CD4-positive, alpha-beta T cell treated with Interleukin-4 for 4 hours (primary cell): ENCODE results near the gene AP5B1.

ENCODE experiments used
- DNase-seq: peaks from one replicate; pipeline ENCODE4 v3.0.0-alpha.2; 2020

The AP5B1 gene

DNA sequence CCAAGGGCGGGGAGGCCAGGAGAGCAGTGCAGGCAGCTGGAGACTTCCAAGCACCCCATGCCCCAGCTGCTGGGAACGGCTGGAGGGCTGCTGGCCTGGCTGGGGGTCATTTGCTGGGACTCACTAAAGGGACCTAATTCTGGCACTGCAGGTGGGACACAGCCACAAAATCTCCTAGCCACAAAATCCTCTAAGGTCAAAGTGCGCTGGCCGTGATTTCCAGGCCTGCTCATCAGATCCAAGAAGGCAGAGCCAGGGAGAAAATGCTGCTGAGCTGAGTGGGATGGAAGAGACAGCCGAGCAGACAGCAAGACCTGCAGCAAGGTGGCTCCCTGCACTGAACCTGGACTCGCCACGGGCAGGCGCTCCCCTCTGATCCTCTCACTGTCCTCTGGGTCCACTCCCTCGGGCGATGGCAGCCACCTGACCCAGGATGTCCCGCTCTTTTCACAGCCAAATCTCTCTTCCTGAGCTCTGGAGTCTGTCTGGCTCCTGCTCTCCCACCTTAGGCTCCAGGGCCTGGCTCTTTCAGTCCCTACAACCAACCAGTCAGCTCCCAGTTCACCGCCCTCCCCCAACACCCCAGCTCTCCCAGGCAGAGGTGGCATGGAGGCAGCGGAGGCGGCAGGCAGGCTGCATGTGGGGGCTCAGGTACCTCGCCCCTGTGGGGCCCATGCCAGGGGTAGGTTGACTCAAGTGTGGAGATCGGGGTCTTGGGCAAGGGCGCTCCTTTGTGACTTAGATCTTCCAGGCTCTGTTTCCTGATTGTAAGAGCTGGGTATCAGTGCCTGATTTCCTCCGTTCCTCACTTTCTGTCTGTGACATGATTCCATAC, 20.6 kb upstream of the AP5B1 start:
- DNase-seq, result no peak

DNA sequence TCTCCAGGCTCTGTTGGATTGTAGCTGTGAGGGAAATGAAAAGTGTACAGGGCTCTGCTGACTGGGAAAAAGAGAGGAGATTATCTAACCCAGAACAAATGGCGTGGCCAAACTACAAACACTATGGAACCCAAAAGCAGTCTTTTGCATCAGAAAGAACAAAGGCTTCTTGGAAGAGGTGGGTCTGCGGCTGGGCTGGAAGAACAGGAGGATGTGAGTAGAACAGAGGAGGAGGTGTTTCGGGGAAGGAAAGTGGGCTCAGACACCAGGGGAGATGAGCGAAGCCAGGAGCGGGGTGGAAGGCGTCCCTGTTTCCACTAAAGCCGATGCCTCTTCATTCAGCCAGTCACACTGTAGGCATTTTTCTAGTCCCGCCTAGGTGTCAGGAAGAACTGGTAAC, 18.1 kb upstream of the AP5B1 start:
- DNase-seq, result no peak

DNA sequence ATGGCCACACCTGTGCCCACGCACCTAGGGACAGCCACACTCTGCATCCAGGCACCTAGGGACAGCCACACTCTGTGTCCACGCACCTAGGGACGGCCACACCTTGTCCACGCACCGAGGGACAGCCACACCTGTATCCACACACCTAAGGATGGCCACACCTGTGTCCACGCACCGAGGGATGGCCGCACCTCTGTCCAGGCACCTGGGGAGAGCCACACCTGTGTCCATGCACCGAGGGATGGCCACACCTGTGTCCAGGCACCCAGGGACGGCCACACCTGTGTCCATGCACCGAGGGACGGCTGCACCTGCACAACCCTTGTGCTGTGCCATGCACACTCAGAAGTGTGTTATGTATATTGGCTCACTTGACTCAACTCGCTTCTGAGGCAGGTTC, 16.9 kb upstream of the AP5B1 start:
- no peak for DNase-seq

DNA sequence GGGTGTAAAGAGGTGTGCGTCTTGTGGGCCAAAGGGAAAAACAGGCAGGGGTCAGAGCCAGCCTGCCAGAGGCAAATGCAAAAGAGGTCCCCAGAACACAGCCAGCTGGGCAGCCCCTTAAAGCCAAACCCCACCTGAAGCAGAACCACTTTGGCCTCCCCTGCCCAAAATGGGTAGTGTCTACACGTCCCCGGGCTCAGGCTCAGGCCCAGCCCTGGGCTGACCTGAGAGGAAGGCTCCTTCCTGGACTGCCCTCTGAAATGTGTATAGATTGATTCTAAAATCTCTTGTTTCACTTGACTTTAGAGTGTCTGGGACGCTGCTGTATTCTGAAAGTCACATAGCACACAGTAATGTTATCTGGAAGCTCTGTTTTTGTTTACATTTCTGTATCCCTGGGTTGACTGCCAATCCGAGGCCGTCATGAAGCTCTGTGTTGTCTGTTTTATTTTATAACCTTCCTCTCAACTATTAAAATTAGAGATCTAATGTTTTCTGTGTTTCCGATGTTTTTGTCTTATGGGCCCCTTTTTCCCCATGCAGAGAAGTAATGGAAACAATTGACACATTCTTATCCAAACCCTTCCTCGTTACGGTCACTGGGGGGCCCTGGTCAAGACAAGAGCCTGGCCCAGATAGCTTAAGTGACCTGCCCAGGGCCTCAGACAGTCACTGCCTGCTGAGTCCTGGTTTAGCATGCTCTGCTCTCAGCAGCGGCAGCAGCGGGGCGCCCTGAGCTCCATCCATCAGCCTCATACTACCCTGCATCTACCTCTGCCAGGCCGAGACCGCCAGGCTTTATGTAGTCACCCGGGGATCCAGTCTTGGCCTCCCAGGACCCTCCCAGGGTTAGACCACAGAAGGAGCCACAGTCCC, 16.2 kb upstream of the AP5B1 start:
- DNase-seq, result no peak

DNA sequence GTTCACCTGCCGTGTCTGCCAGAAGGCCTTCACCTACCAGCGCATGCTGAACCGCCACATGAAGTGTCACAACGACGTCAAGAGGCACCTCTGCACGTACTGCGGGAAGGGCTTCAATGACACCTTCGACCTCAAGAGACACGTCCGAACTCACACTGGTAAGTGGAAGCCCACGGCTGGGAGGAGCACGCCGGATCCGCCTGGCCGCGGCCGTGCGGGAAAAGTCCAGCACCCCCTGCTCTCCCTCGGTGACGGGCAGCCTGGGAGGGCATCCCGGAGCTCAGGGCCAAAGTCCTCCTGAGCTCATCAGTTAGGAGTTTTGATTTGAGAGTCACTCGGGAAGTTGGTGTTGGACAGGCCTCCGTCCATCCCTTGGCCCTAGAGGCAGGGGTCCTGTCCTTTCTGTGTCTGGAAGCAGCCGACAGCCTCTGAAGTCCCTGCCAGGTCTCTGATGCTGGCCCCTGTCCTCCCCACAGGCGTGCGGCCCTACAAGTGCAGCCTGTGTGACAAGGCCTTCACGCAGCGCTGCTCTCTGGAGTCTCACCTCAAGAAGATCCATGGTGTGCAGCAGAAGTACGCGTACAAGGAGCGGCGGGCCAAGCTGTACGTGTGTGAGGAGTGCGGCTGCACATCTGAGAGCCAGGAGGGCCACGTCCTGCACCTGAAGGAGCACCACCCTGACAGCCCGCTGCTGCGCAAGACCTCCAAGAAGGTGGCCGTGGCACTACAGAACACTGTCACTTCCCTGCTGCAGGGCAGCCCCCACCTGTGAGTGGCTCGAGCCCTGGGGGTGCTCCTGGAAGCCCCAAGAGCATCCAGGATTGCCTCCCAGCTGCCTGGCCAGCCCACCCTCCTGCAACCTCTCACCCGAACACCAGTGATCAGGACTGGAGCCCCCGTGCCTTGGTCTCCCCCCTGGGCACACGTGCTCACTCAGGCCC, 14.1 kb upstream of the AP5B1 start:
- no peak for DNase-seq

DNA sequence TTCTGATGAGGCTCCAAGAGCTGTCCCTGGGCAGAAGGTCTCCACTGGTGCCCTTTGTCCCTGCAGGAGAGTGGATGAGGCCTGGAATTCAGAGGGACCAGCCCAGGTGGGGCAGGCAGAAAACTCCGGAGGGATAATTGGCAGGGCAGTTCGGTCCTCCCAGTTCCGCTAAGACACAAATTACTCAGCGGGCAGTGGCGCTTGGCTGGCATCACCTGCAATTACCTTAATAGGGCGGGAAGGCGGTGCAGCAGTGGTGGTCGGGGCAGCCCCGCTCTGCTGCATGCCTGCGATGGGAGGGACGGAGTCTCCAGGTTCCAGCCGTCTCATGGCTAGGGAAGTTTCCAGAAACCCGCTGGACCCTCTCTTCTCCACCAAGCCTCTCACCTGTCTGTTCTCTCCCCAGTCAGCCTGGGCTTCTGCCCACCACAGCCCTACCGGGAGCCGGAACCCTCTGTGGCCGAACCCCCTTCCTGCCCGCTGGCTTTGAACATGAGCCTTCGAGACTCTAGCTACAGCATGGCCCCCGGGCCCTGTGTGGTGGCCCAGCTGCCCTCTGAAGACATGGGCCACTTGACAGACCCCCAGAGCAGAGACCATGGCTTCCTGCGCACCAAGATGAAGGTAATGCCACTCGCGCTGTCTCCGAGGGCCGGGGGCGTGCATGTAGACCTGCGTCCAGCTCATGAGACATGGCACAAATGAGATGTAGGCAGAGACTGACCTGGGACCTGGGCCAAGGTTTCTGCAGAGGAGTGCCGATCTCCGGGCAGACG, 13.0 kb upstream of the AP5B1 start:
- DNase-seq, result no peak

DNA sequence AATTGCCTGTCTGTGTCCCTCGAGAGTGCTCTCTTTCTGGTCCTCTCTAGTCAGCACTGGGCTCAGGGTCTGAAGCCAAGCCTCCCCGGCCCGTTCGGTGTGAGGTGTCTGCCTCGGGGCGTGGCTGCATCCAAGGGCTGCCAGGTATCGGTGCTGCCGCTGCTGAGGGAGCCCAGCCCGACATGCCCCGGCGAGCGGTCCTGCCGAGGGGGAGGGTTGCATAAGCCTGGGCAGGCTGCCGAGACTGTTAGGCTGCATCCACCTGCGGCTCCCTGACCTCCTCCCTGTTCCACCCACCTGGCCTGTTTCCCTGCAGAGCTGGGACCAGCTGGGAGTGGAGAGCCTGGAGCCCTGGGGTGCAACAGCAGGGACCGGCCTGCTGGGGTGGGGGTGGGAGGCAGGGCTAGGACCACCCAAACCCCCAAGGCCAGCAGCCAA, 12.4 kb upstream of the AP5B1 start:
- no peak for DNase-seq

DNA sequence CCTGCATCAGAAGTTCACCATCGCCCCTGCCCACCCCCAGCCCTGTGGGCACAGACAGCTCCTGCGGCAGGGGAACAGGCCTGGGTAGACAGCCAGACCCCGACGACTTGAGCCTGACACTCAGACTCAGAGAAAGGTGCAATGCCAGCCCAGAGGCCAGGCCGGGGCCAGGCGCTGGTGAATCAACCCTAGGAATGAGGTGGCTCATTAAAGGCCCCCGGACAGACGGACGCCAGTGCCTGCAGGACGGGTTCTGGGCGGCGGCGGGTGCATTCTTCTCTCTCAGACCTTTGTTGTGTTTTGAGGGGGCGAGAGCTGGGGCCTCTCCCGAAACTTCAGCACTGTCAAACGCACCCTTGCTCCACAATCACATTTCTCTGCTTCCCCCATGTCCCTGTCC, 11.7 kb upstream of the AP5B1 start:
- DNase-seq, result no peak

DNA sequence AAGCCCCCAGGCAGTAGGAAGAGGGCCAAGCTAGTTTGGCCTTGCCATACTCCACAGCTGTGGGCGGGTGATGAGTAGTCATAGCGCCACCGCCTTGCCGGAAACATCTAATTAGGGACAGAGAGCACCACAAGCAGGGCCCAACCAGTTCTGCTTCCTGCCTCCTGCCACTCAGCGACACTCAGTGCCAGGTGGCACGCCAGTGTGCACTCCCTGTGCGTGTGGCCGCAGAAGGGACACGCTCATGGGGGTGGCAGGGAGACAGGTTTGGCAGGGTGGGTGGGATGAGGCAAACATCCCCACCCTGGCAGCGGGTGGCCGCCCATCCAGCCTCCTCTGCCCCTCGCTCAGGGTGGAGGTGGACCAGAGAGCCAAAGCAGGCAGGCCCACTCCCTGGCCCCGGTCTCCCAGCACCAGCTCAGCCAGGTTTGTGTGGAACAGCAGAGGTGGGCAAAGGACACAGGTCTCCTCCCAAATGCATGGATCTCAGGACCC, 11.0 kb upstream of the AP5B1 start:
- DNase-seq, result peak; percentile 60

DNA sequence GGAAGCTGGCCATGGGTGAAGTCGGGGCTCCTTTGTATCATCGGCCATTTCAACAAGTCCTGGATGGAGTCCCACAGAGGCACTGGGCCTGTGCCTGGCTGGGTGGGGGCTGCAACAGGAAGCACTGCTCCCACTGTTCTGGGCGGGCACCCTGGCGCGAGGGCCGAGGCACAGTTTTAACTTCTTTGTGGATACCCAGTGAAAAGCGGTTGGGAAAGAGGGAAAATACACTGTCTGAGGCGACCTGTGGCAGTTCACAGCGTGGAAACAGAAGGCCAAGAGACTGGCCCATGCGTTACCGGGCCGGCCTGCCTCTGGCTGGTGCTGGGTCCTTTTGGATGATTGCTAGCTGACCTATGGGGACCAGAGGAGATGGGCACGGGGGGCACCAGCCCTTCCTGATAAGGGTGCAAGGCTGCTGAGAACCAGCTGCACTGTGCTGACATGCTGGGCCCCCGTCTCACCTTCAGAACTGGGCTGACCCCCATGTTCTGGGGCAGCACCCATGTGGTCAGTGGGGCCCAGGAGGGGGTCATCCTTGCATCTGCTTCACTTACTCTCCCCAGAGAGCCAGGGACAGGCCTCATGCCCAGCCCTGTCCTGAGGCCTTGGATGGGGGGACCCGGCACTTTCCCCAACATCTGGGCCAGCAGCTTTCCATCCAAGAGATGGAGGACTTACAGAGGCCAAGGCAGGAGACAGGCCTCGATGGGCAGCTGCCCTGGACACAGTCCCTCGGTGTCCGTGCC, 10.3 kb upstream of the AP5B1 start:
- no peak for DNase-seq

DNA sequence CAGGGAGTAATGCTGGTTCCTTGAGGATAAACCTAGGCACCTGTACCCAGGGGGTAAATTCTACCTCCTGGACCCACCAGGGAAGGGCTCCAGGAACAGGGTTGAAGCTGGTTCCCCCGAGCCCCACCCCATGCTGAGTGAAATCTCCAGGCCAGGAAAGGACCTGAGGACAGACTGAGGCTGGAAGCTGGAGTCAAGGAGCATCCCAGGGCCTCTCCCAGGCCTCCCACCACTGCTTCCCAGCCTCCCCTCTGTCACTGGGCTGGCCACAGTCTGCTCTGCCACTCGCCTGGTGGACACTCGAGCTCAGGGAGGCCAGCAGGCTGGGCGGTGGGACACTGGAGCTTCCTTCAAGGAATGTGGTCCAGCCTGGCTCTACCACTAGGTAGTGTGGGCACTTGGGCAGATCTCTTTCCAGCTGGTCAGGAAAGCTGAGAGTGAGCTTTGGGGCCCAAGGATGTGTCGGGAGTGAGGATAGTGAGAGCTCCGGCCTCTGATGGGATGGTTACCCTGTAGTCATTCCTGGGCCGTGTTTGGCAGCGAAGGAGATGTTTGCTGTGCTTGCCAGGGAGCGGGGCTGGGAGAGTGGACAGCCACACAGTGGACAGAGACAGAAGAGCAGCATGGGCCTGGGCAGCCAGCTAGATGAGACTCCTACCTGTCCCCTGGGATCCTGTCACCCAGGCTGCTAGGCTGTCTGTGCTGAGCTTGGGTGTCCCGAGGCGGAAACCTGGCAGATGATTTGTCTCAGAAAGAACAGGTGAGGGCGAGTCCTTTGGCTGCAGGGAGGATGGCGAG, 9.5 kb upstream of the AP5B1 start:
- no peak for DNase-seq

DNA sequence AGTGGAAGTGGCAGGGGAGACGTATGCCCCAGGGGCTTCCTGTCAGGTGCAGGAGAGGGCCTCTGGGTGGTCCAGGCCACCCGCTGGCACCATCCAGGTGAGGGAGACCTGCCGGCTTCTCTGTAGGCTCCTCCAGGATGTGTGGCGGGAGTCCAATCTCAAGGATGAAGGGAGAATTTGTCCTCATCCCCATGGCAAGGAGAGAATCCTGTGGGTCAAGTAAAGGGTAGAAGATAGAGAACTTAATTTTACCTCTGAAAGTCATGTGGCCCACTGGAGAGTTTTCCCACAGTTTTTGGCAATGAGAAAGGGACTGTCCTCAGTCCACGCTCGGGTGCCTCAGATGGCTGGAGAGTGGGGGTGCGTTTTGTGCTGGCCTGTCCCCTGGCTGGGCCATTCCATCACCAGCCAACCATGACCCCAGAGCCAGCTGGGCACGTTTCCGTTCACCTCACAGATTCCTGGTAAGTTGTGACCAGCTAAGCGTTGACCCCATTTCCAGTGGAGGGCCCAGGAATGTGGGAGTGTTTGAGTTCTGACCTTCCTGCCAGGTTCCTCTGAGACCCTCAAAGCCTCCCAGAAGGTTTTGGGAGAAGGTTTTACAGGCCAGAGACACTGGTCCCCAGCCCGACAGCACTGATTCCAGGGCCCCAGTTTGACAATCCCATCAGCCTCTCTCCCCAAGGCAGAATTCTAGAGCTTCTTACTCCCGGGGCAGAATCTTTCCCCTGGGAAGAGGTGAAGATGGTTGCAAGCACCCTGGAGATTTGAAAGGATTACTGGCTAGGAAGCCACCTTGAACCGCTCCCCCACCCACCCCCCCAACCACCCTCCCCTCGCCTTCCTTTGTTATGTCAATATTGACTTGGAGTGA, 8.7 kb upstream of the AP5B1 start:
- no peak for DNase-seq

DNA sequence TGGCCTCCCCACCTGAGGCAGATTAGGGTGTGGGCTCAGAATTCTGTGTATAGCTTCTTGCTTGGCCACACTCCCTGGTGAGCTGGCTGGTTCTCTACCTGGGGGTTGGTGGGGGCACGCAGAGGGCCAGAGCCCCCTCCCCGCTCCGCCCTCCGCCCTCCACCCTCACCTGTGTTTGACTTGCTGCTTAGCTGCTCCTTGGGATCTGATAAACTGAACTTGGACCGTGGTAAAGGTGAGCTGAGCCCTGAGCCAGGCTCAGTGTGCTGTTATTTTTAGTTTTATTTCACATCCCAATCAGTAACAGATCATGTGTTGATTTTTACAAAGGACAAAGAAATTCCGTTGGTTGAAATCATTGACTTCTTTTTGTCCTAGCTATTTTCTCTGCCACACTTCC, 8.0 kb upstream of the AP5B1 start:
- no peak for DNase-seq

DNA sequence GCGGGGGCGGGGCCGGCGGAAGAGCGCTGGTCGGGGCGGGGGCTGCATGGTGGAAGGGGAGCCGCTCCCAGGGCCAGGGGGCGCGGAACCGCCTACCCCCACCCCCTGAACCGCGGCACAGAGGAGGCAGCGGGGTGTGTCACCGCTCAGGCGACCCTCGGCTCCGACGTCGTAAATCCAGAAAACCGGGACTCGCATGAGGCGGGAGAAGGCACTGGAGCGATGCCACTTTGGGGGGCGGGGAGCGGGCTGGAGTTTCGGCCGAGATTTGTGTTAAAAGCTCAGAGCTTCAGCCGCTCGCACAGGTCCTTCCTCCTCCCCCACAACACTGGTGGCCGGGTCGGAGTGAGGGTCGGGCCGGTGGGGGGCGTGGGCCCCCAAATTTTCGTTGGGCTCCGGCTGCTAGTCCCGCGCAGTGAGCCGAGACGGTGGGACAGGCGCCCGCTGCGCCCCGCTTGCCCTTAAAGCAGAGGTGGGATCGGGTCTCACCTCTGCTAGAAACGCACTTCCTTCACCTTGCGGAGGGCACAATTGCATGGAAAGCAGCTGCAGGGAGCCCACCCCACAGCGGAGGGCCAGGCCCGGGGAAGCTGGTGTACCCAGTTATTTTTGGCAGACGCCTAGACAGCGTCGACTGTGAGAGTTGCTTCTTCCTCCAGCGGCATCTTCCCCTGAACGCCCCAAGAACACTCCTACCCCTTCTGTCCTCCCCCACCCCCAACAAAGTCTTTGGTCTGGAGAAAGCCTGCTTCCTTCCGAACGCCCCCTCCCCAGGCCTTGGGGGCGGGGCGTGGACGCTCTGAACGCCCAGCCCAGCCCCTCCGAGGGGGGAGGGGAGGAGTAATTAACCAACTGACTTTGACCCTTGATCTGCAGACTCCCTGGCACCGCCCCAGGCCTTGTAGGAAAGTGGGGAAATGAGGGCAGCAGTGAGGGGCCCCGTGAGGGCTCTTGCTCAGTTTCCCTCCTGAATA, 7.2 kb upstream of the AP5B1 start:
- no peak for DNase-seq

DNA sequence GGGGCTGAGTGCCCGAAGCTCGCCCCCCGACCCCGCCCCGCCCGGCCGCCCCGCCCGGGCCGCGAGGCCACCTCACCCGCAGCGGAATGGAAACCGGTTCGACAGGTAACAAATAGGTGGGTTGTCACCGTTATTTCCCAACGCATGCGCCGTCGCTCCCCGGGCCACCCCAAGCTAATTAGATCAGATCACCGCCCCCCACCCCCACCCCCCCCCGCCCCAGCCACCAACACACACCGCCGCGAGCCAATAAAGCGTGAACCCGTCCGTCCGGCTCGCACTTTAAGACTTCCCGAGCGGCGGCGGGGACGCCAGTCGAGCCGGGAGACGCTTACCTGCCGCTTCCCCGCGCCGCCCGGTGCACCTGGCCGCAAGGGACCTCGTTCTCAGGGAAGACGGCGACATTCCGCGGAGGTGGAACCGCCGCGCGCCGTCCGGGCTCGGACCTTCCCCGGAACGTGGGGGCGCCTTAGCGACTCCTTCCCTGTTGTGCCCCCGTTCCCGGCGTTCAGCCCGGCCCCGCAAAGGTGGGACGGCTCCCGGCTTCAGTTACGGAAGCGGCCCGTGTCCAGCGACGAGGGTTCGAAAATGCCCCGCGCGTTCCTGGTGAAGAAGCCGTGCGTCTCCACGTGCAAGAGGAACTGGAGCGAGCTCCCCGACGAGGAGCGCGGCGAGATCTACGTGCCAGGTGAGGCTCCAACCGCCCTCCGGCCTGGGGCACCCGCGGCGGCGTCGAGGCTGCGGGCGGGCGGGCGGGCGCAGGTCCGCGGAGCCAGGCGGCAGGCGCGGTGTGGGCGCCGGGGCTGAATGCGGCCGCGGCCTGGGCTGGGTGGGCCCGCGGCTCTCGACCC, 6.2 kb upstream of the AP5B1 start, which contains the start of gene OVOL1:
TSS of gene OVOL1 (plus strand) at position 278 of the 851 bp plus-strand sequence. CDS start at position 589, 311 bp downstream.
- DNase-seq, result peak; percentile 34

DNA sequence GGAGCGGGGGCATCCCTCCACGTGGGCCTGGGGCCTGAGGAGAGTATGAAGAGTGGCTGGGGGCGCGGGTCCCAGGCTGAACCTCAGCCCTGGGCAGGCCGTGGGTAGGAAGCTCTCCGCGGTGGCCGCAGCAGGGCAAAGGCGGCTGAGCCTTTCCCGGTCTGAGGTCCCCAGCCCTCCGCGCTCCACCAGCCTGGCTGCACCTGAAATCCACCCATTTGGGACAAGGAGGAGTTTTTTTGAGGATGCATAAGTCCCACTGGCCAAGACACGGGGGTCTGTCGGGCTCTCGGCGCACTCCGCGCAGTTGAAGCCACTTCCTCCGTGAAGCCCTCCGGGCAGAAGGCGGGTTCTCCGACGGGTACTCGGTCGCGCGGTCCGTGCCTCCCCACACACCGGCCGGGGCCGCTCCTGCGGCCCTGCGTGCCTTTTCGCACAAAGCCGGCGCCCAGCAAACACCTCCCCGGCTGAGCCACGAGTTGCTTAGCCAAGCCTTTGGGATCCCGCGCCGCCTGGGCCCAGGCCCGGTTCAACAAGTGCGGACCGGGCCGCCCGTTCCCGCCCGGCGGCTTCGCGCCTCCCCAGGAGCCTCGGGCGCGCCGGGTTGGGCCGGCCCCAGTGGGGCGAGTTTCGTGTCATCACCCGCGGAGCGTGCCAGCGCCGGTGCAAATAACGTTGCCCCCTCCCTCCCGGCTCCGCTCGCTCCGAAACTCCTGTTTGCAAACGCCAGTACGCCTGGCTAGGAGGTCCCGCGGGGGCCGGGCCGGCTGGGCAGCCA, 5.4 kb upstream of the AP5B1 start:
- DNase-seq, result no peak
